Vagina (tissue), 2 donors: Measurements from ENCODE around the gene C17orf113. TPM values are rescaled to one million over a fixed set of nuclear protein-coding genes. Genes with fewer than 3 reads are reported as not detected.
A peak's percentile ranks its signal among the peaks of the same experiment; 100 is the strongest.

Source experiments
- DNase-seq, 2 donors: peaks; one replicate each; pipeline ENCODE4 v3.0.0-alpha.2; 2017; ENCODE audit errors: extremely low spot score in 2 of 2
- H3K27ac ChIP-seq: fragments of 200-600 bp; sonication (generic); one replicate; pipeline ENCODE4 v1.5.1; 2019
- H3K27me3 ChIP-seq: fragments of 200-600 bp; sonication (generic); one replicate; pipeline ENCODE4 v1.5.1; 2019
- H3K36me3 ChIP-seq, 2 donors: fragments of 200-600 bp; sonication (generic); one replicate each; pipeline ENCODE4 v1.5.1; 2017 to 2019
- H3K4me1 ChIP-seq: fragments of 200-600 bp; sonication (generic); one replicate; pipeline ENCODE4 v1.5.1; 2019
- H3K4me3 ChIP-seq, 2 donors: fragments of 200-600 bp; sonication (generic); 1 replicate in 1 of 2; 2 replicates in 1 of 2; pipeline ENCODE4 v1.5.1; 2016 to 2019
- H3K9me3 ChIP-seq: fragments of 200-600 bp; sonication (generic); one replicate; pipeline ENCODE4 v1.5.1; 2019
- POLR2A ChIP-seq, 2 donors: fragments of 450-650 bp; IDR thresholded peaks; one replicate each; pipeline ENCODE4 v1.6.1; 2017; ENCODE audit warnings: antibody characterized with exemption in 2 of 2, mild to moderate bottlenecking in 2 of 2, moderate library complexity in 2 of 2
- POLR2AphosphoS5 ChIP-seq, 2 donors: sonication (generic); formaldehyde crosslinking; IDR thresholded peaks; one replicate each; pipeline ENCODE4 v1.9.0; 2017; ENCODE audit warnings: antibody characterized with exemption in 2 of 2, mild to moderate bottlenecking in 2 of 2, low read depth in 1 of 2; ENCODE audit not compliant: insufficient read depth in 1 of 2
- intact Hi-C: fragments of 100-400 bp; cut with DNase I; formaldehyde crosslinking; loops from one replicate; pipeline ENCODE4 v1.15.1; 2023
- total RNA-seq: library from RNA; depleted of rRNA; stranded (reverse); fragments of >200 nt; gene quantifications from one replicate; pipeline ENCODE4 v1.2.3, GENCODE V29; 2016
- TF ChIP-seq, protein P1 (sequence below), 3 experiments: fragments of 450-650 bp in 2 of 3; fragments of 200-600 bp in 1 of 3; sonication (generic) in 1 of 3; IDR thresholded peaks; one replicate each; pipeline ENCODE4 v1.5.1; 2017 to 2019; ENCODE audit warnings: antibody characterized with exemption in 3 of 3, mild to moderate bottlenecking in 2 of 3, moderate library complexity in 2 of 3

The C17orf113 gene
- total RNA-seq, 1 donor from 2014 or later: 0.49 TPM

DNA sequence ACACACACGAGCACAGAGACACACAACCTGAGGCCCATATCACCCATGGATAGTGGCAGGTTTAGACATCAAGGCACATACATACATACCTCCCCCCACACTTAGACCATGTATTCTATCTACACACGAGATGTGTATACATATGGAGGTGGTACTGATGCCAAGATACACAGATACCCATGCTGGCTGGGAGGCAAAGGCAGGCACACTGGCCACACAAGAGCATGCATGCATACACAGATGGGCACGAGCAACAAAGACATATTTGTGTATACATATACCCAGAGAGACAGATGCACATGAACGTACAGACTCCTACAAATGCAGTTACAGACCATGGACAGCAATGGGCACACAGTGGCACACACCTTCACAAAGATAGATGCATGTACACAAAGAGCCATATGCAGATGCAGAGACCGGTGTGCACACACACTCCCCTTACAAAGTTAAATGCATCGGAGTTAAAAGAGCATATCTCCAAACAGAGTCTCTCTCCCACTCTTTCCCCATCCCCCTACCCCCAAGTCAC, 2.0 kb upstream of the C17orf113 start:
- no peak for TF ChIP-seq POLR2A (IDR thresholded peaks at IDR 0.05)
- TF ChIP-seq, protein P1, sequence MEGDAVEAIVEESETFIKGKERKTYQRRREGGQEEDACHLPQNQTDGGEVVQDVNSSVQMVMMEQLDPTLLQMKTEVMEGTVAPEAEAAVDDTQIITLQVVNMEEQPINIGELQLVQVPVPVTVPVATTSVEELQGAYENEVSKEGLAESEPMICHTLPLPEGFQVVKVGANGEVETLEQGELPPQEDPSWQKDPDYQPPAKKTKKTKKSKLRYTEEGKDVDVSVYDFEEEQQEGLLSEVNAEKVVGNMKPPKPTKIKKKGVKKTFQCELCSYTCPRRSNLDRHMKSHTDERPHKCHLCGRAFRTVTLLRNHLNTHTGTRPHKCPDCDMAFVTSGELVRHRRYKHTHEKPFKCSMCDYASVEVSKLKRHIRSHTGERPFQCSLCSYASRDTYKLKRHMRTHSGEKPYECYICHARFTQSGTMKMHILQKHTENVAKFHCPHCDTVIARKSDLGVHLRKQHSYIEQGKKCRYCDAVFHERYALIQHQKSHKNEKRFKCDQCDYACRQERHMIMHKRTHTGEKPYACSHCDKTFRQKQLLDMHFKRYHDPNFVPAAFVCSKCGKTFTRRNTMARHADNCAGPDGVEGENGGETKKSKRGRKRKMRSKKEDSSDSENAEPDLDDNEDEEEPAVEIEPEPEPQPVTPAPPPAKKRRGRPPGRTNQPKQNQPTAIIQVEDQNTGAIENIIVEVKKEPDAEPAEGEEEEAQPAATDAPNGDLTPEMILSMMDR (IDR thresholded peaks at IDR 0.05): no peak
- no peak for TF ChIP-seq POLR2AphosphoS5 (IDR thresholded peaks at IDR 0.05; ENCODE audit: insufficient read depth in 1 of 2, low read depth in 1 of 2)
- Histone ChIP-seq H3K27me3 (peaks cover 4% of the 10 kb centered on the region), H3K4me3 (no peak overlapping the region), H3K36me3 (no peaks in the 10 kb centered on the region), H3K4me1 (peaks cover 9% of the 10 kb centered on the region), H3K9me3 (no peaks in the 10 kb centered on the region), H3K27ac (no peak overlapping the region)
- DNase-seq: no peak
- intact Hi-C loops: no loop called here

DNA sequence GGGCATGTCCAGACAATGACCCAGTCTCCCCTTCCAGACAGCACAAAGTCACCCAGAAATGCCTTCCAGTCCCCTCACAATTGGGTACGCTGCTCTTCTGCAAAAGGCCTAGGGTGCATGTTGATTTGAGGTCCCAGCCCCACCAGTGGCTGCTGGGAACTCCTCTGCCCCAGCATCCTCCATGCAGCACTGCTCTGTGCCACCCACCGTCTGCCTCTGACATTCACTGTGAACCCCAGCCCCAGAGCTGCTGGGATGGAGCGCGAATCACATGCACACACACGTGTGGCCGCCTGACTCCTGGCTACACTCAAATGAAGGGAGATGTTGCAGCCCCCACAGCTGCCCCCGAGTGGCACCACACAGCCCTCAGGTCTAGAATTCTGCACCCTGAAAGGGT, 1.2 kb upstream of the C17orf113 start:
- intact Hi-C loops: no loop called here
- H3K9me3 ChIP-seq: no peaks in the 10 kb centered on the region
- no peak for DNase-seq
- TF ChIP-seq POLR2A (IDR thresholded peaks at IDR 0.05): no peak
- TF ChIP-seq, protein P1 (IDR thresholded peaks at IDR 0.05): no peak
- TF ChIP-seq POLR2AphosphoS5 (IDR thresholded peaks at IDR 0.05; ENCODE audit: insufficient read depth in 1 of 2, low read depth in 1 of 2): no peak
- no peak overlapping the region for H3K4me3 ChIP-seq
- H3K4me1 ChIP-seq: peaks cover 9% of the 10 kb centered on the region
- H3K27ac ChIP-seq: no peak overlapping the region
- peaks cover 4% of the 10 kb centered on the region for H3K27me3 ChIP-seq
- no peaks in the 10 kb centered on the region for H3K36me3 ChIP-seq

GRCh38 chr17:42051013-42051400, 606 bp upstream of the C17orf113 start:
- TF ChIP-seq, protein P1 (IDR thresholded peaks at IDR 0.05): no peak
- TF ChIP-seq POLR2AphosphoS5 (IDR thresholded peaks at IDR 0.05; ENCODE audit: insufficient read depth in 1 of 2, low read depth in 1 of 2) (no peak), POLR2A (IDR thresholded peaks at IDR 0.05) (no peak)
- H3K27me3 ChIP-seq: peaks cover 4% of the 10 kb centered on the region
- H3K36me3 ChIP-seq: no peaks in the 10 kb centered on the region
- no peaks in the 10 kb centered on the region for H3K9me3 ChIP-seq
- no peak overlapping the region for H3K27ac ChIP-seq
- intact Hi-C loops: no loop called here
- H3K4me3 ChIP-seq: peak overlapping the region; percentile 67 to 76
- H3K4me1 ChIP-seq: peaks cover 9% of the 10 kb centered on the region
- DNase-seq: no peak

DNA sequence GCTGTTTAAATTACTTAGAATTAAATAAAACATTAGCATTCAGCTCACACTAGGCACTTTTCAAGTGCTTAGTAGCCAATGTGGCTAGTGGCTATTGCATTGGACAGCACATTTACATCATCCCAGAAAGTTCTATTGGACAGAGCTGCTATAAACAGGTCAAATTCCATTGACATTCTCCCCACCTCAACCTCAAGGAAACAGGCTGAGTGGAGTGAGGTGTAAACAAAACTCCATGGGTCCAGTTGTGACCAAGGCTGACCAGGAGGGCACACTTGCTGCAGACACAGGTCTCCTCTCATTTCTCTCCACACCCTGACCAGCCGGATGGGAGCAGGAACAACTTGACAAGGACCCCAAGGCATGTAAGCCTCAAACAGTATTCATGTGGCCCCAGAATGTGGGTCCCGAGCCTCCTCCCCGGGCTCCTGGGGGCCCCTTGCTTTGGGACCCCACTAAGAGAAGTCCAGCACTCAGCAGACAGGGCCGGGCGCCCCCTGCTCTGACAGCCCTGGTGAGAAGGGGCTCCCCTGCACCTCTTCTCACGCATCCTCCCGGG, 488 bp downstream of the C17orf113 start:
- H3K27ac ChIP-seq: peak overlapping the region; percentile 24
- intact Hi-C loops: no loop called here

GRCh38 chr17:42047343-42047742, 3.1 kb downstream of the C17orf113 start:
- Histone ChIP-seq H3K36me3 (no peaks in the 10 kb centered on the region), H3K4me3 (no peak overlapping the region), H3K27me3 (no peaks in the 10 kb centered on the region), H3K27ac (no peak overlapping the region), H3K9me3 (no peaks in the 10 kb centered on the region), H3K4me1 (peaks cover 9% of the 10 kb centered on the region)
- intact Hi-C loops: no loop called here
- no peak for DNase-seq
- no peak for TF ChIP-seq POLR2A (IDR thresholded peaks at IDR 0.05)

More for the DNA sequence above, 488 bp downstream of the C17orf113 start:
- Histone ChIP-seq H3K4me1 (peaks cover 9% of the 10 kb centered on the region), H3K27me3 (peaks cover 4% of the 10 kb centered on the region), H3K9me3 (no peaks in the 10 kb centered on the region), H3K4me3 (peak overlapping the region; percentile 67 to 76), H3K36me3 (no peaks in the 10 kb centered on the region)
- DNase-seq: no peak
- TF ChIP-seq, protein P1 (IDR thresholded peaks at IDR 0.05): no peak
- TF ChIP-seq POLR2AphosphoS5 (IDR thresholded peaks at IDR 0.05; ENCODE audit: insufficient read depth in 1 of 2, low read depth in 1 of 2) (no peak), POLR2A (IDR thresholded peaks at IDR 0.05) (no peak)
